Peyer's patch (tissue), 4 donors: ENCODE data around the gene NHLRC2. TPM values are rescaled to one million over a fixed set of nuclear protein-coding genes. Genes with fewer than 3 reads are reported as not detected.

Experiments
- DNase-seq, 3 donors: peaks; one replicate each; pipeline ENCODE4 v3.0.0-alpha.2; 2017 to 2019
- H3K27ac ChIP-seq, 4 donors: fragments of 200-600 bp; sonication (generic); one replicate each; pipeline ENCODE4 v1.5.1; 2016 to 2019
- H3K27me3 ChIP-seq, 2 donors: fragments of 200-600 bp; sonication (generic); one replicate each; pipeline ENCODE4 v1.5.1; 2019
- H3K36me3 ChIP-seq, 3 donors: fragments of 200-600 bp; sonication (generic); one replicate each; pipeline ENCODE4 v1.5.1; 2016 to 2019
- H3K4me1 ChIP-seq, 4 donors: fragments of 200-600 bp; sonication (generic); one replicate each; pipeline ENCODE4 v1.5.1; 2016 to 2019
- H3K4me3 ChIP-seq, 4 donors: fragments of 200-600 bp; sonication (generic); 1 replicate in 3 of 4; 2 replicates in 1 of 4; pipeline ENCODE4 v1.5.1; 2016 to 2019; ENCODE audit warnings: mild to moderate bottlenecking in 1 of 4
- H3K9me3 ChIP-seq, 4 donors: fragments of 200-600 bp; sonication (generic); one replicate each; pipeline ENCODE4 v1.5.1; 2016 to 2019; ENCODE audit warnings: mild to moderate bottlenecking in 1 of 4
- CTCF ChIP-seq, 6 experiments: fragments of 450-650 bp in 4 of 6; fragments of 200-600 bp in 2 of 6; sonication (generic) in 1 of 6; IDR thresholded peaks; one replicate each; pipeline ENCODE4 v1.5.1; 2017 to 2019; ENCODE audit warnings: antibody characterized with exemption in 6 of 6, mild to moderate bottlenecking in 3 of 6, moderate library complexity in 1 of 6
- POLR2A ChIP-seq, 2 donors: fragments of 450-650 bp; IDR thresholded peaks; one replicate each; pipeline ENCODE4 v1.5.1; 2017; ENCODE audit warnings: antibody characterized with exemption in 2 of 2, mild to moderate bottlenecking in 2 of 2, moderate library complexity in 2 of 2
- total RNA-seq, 4 donors: library from RNA; depleted of rRNA; stranded (reverse); fragments of >200 nt; gene quantifications; one replicate each; pipeline ENCODE4 v1.1.0, GENCODE V29; 2016

NHLRC2 gene
- total RNA-seq, 4 donors from 2014 or later, result 53.8 to 185 (median 70.1) TPM

GRCh38 chr10:113865901-113866300 is 11.4 kb downstream of the NHLRC2 start:
- peaks cover 0 to 11% (median 0%) of the 10 kb centered on the region in 3 donors for H3K36me3 ChIP-seq
- no peak overlapping the region for H3K4me3 ChIP-seq
- H3K27ac ChIP-seq, result no peak overlapping the region
- H3K4me1 ChIP-seq, result no peaks in the 10 kb centered on the region
- TF ChIP-seq POLR2A (IDR thresholded peaks at IDR 0.05), result no peak
- no peak for TF ChIP-seq CTCF (IDR thresholded peaks at IDR 0.05)
- no peaks in the 10 kb centered on the region for H3K27me3 ChIP-seq
- no peak for DNase-seq
- no peaks in the 10 kb centered on the region for H3K9me3 ChIP-seq

- H3K27ac ChIP-seq, result no peak overlapping the region
- H3K4me3 ChIP-seq, result no peak overlapping the region
- H3K4me1 ChIP-seq, result no peaks in the 10 kb centered on the region
- DNase-seq, result no peak
- H3K36me3 ChIP-seq, result peaks cover 0 to 3% (median 0%) of the 10 kb centered on the region in 3 donors
- H3K9me3 ChIP-seq, result no peaks in the 10 kb centered on the region
- TF ChIP-seq POLR2A (IDR thresholded peaks at IDR 0.05) (no peak), CTCF (IDR thresholded peaks at IDR 0.05) (no peak)
- H3K27me3 ChIP-seq, result no peaks in the 10 kb centered on the region
Observed at GRCh38 chr10:113866551-113867394, 12.3 kb downstream of the NHLRC2 start.

GRCh38 chr10:113867904-113868303 is 13.4 kb downstream of the NHLRC2 start:
- H3K27me3 ChIP-seq, result no peaks in the 10 kb centered on the region
- H3K36me3 ChIP-seq, result no peaks in the 10 kb centered on the region
- no peak overlapping the region for H3K4me3 ChIP-seq
- H3K9me3 ChIP-seq, result no peaks in the 10 kb centered on the region
- DNase-seq, result no peak
- TF ChIP-seq POLR2A (IDR thresholded peaks at IDR 0.05), result no peak
- TF ChIP-seq CTCF (IDR thresholded peaks at IDR 0.05), result no peak
- no peak overlapping the region for H3K27ac ChIP-seq
- H3K4me1 ChIP-seq, result no peaks in the 10 kb centered on the region

GRCh38 chr10:113869789-113870188 is 15.3 kb downstream of the NHLRC2 start:
- Histone ChIP-seq H3K27me3 (no peaks in the 10 kb centered on the region), H3K4me1 (no peaks in the 10 kb centered on the region), H3K36me3 (no peaks in the 10 kb centered on the region), H3K4me3 (no peak overlapping the region), H3K9me3 (no peaks in the 10 kb centered on the region), H3K27ac (no peak overlapping the region)
- no peak for DNase-seq
- no peak for TF ChIP-seq CTCF (IDR thresholded peaks at IDR 0.05)
- no peak for TF ChIP-seq POLR2A (IDR thresholded peaks at IDR 0.05)

- no peak for TF ChIP-seq POLR2A (IDR thresholded peaks at IDR 0.05)
- TF ChIP-seq CTCF (IDR thresholded peaks at IDR 0.05), result peak in 2 of 6 experiments; percentile 7 to 22
- Histone ChIP-seq H3K27ac (no peak overlapping the region), H3K4me1 (no peaks in the 10 kb centered on the region), H3K4me3 (no peak overlapping the region), H3K9me3 (no peaks in the 10 kb centered on the region), H3K27me3 (no peaks in the 10 kb centered on the region), H3K36me3 (peaks cover 0 to 11% (median 0%) of the 10 kb centered on the region in 3 donors)
- DNase-seq, result no peak
Observed at GRCh38 chr10:113872139-113873030, 17.9 kb downstream of the NHLRC2 start.
